GM18870 (cell line): ENCODE measurements around the gene CPNE5.

Experiments
- ATAC-seq: cut with Tn5 transposase; IDR thresholded peaks from one replicate; pipeline ENCODE4 v1.9.1; 2021; ENCODE audit warnings: moderate library complexity; ENCODE audit not compliant: unreplicated experiment

CPNE5 gene

DNA sequence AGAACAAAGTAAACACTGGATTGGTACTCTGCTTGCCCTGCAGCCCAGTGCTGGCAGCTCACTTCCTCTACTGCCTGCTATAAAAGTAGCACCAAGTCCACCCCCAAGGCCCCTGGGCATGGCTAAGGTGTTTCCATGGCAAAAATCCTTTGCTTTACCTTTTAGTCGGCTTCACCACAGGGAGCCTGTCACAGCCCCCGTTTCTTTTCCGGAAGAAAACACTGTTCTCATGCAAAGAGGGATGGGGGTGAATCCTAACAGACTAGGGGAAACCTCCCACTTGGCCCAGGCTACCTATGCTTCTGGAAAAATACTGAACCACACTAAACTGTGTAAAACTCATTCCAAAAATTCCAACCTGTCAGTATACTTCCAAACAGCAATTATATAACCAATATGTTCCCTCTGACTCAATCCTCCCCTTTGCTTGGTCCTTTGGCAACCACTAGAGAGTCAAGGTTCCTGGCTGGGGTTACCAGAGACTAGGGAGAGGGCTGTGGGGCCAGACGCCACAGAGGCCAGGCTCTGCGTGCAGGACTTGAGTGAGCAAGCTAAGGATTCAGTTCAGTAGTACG is 19.2 kb upstream of the CPNE5 start:
- no peak for ATAC-seq

DNA sequence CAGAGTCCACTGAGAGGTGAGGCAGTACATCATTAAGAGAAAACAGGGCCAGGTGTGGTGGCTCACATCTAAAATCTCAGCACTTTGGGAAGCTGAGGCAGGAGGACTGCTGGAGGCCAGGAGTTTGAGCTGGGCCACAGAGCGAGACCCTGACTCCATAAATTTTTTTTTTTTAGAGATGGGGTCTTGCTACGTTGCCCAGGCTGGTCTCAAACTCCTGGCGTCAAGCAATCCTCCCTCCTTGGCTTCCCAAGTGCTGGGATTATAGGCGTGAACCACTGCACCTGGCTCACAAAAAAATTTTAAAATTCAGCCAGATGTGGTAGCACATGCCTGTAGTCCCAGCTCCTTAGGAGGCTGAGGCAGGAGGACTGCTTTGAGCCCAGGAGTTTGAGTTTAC is 18.1 kb upstream of the CPNE5 start:
- ATAC-seq = no peak

DNA sequence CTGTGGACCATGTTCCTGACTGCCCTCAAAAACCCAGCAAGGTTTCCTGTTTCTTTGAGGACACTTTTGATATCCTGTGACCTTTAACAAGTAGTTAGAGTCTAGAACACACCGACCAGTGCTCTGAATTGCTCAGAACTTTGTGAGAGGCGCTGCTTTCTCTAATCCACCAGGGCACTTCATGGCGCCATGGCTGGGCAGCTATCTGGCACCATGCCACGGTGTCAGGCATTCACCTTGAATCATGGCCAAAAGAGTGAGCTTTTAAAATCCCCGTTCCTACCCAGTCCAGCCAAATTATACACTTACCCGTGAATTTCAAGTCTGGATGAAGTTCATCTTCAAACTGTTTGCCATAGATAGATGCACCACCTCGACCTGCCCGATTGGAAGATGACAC is 17.0 kb upstream of the CPNE5 start:
- ATAC-seq = no peak

DNA sequence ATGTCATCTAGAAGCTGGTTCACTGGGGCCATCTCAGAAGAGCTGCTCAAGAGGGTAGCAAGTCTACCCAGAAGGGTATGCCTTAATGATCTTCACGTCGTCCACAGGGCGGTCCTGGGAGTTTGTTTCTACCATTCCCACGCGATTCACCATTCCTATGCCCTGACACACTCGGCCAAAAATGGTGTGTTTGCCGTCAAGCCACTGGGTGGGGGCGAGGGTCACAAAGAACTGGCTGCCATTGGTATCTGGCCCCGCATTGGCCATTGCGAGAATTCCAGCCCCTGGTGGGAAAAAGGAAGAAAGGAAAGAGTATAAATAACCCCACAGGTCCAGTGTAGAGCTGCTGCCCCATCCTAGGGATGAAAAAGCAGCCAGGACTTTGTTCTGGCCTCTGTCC is 16.5 kb upstream of the CPNE5 start:
- ATAC-seq = no peak

DNA sequence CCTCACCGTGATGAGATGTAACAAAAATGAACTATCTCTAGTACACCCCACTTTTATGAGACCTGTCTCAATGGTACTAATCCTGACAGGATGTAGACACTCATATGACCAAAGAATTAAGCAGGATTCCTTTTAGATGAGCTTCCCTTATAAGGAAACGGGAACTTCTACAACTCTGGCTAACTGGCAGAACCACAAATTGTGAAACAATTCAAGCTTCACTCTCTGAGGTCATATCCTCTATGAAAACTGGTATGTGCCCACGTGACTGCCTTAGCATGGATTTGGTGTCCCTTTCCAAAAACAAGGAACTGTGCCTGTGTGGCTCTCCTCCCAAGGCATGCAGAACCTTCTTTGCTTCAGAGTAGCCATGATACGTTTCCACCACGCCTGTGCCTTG is 14.1 kb upstream of the CPNE5 start:
- ATAC-seq = no peak

DNA sequence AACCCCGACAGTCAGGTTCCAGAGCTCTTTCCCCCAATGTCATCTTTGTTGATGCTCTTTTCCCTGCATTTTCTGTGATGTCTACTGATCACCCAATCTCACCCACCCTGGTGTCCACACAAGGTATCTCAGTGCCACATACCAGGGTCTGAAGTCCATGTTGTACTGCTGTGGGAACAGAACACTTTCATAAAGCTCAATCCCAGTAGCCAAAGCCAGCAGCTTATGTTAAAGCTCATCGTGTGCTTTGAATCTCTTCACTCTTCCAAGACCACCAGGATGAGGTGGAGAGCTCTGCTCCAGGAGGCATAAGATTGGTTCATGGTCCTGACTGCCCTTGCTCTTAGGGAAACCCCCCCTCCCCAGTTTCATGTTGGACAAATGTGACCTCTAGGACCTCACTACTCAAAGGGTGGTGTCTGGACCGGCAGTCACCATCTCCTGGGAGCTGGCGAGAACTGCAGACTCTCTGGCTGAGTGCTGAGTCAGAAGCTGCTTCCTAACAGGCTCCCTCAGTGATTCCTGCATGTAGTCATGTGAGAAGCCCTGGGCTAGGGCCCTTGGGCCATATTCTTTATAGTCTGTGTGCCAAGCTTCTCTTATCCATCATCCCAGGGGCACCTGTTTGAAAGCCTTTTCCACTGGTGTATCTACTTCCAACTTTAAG is 13.4 kb upstream of the CPNE5 start:
- ATAC-seq = no peak

DNA sequence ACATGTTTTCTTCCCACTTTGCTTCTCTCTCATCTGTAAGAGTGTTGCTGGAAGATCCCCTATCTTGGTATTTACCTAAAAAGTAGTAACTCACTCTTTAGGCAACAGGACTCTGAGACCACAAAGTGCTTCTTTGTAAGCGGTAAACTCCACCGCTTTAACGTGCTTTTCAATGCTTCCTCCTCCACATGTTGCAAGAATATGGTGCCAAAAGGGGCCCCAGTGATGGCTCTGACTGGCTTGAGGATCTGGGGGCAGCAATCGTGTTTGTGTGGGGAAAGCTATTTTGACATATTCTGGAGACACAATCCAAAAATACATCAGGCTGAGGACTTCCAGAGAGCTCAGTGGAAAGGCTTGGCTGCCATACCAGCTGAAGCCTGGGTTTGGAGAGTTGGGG is 12.4 kb upstream of the CPNE5 start:
- ATAC-seq = no peak

DNA sequence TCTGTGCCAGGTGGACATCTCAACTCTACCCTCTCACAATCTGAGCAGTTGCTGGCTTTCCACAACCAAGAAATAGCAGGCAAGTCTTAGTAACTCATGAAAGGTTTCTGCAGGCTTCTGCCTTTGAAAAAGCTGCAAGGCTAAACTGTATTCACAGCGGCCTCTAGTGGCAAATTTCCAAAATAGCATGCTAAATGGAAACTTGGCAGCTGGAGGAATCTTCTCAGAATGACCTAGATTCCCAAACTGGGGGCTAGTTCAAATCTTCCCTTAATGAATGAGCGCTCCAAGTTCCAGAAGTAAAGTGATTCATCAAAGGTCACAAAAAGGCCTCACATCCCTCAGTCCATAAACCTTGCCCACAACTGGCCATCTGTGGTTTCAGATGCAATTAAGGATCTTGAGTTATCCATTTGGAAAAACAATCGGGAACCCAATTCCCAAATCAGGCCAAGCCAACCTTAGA is 11.9 kb upstream of the CPNE5 start:
- no peak for ATAC-seq

DNA sequence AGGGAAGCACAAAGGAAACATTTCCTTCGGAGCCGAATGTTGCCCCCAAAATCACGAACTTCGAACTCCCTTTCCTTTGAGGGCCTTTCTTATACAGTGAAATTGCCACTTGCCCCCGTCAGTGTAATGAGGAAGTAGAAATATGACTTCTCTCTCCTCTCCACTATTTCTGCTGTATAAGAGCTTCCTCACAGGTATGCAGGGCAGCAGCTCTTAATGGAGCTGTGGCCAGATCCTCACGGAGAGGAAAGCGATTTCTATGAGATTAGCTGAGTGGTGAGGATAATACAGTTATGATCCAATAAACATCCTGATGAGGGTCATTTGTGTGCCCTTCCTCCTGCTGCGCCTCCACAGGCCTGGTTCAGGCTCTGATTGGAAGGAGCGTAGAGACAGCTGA is 10.8 kb upstream of the CPNE5 start:
- no peak for ATAC-seq

DNA sequence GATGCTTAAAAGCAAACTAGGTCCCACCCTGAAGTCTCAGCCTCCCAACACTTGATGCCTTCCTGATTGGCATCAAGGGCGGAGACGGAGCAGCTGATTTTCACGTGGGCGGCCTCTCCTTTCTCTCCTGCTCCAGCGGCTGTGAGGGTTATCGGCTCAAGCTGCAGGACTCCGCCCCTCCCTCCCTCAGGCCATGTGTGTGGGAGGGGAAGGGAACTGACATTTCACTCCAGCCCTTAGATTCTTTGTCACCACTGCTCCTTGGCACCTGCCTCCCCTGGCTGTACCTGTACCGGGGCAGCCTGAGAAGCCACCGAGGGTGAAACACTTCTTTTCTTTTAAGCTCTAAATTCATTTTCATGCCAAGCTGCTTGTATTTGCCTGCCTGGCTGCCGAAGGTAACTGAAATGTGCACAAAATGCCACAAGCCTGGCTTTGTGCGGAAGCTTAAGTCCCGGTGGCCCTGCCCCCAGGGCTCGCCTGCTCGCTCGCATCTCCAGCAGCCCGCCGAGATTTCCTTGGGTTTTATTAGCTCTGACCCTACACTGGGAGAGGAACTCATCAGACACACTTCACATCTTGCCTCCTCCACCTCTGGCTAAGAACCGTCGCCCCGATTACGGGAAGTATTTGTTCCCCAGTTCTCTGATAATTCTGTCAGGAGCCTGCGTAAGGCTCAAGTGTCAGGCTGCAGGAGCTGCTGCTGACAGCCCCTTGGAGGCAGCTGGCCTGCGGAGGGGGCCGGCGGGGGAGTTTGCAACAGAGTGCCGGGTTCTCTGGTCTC is 9.6 kb upstream of the CPNE5 start:
- no peak for ATAC-seq

DNA sequence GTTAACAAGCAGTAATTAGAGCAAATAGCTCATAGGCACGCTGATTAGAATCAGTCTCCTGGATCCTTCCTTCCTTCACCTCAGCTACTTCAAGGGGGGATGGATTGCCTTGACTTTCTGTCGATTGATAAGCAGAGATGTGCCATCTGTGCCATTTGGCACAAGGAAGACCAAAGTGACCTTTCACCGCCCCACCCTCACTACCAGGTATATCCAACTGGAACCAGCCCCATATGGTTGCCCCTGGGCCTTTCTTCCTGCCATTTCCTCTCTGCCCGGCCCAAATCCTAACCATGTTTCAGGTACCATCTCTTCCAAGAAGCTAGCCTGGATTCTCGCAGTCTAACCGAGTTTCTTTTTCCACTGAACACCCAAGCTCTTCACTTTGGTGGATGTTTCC is 8.7 kb upstream of the CPNE5 start:
- no peak for ATAC-seq

DNA sequence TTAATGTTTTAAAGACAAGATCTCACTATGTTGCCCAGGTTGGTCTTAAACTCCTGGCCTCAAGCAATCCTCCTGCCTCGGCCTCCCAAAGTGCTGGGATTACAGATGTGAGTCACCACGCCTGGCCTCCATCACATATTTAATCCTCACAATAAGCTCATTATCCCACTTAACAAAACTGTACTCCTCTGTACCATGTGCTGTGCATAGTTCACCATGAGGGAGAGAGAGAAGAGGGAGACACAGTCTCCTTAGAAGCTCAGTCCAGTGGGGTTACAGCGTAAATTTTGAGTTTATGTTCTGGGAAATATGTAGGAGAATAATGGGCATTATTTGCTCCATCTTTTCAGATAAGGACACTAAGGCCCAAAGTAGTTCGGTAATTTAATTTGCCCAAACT is 7.9 kb upstream of the CPNE5 start:
- no peak for ATAC-seq

DNA sequence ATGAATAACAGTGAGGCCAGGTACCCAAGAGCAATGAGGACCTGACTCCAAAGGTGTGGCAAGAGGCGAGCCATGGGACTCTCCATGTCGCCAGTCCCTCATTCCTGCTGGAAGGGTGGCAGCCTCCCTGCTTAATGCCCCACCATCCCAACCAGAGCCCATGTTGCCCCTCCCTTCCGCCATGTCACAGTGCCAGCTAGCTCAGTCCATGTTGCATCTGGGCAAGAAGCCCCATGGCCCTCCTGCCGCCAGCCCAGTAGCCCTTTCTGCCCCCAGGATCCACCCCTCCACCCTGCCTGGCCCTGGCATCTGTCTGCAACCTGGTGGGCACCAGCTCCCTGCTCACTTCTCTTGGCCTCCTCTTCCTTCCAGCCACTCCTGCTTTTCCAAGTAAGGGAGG is 6.0 kb upstream of the CPNE5 start:
- ATAC-seq = no peak

DNA sequence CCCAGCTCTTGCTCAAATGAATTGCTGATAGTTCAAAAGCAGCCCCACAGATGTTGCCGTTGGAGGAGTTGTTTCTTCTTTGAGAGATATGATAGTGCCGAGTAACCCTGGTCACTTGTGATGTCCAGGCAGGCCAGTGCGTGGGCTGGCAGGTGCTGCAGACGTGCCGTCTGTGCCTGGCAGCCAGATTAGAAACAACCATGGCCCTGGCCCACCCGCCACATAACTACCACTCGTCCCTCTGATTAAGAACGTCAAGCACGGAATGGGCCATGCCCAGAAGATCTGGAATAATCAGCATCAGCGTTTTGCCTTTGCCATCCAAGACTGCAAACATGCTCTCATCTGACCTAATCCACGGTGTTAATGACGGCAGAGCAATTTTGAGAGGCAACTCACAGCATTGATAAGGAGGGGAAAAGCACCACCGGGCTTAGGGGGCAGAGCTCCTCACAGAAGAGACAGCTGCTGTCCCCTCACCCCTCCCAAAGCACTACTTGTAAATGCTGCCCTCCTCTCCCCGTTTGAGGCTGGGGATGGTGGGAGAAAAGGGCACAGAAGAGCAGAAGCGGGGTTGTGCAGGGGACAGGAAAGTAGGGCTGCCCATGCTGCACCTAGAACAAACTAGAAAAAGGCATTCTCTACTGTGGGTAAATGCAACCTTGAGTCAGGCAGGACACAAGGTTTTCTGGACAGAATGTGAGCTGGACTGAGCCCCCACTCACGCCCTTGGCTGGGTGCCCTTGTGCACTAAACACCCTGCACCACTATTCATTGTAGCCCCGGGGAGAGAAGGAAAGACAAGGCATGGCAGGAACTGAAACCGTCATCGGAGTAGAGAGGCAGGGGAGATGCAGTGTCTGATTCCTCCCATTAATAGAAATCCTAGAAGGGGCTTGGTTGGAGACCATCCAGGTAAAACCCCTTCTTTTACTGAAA is 5.3 kb upstream of the CPNE5 start:
- no peak for ATAC-seq

DNA sequence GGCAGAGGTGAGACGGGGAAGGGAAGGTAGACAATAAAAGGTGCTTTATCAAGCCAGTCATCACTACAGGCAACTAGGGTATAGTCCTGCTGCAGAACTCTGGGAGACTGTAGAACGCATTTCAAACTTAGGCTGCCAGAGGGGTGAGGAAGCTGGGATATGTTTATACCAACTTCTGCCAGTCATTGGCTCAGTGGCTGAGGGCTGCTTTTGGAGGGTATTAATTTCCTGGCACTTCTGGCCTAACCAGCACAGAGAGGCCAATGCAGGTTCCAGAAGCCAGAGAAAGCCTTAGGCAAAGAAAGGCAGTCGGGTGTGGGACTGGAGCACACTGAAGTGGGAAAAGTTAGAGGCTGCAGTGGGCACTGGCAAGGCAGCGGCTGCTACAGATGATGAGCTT is 3.9 kb upstream of the CPNE5 start:
- ATAC-seq = no peak

DNA sequence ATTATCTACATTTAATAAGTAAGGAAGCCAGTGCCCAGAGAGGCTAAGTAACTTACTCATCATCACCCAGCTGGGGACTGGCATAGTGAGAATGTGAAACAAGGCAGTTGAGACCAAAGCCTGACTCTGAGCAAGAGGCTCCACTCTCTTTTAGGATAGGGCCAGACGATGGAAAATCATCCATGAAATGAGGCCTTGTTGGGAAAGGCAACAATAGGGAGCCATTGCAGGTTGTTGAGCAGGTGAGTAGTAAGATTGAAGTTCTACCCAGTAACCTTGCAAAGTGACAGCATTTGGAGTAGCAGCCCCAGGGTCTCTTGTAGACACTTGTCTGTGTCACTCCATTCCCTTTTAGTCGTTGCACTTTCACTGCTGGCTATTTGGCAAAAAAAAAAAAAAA is 2.5 kb upstream of the CPNE5 start:
- no peak for ATAC-seq

DNA sequence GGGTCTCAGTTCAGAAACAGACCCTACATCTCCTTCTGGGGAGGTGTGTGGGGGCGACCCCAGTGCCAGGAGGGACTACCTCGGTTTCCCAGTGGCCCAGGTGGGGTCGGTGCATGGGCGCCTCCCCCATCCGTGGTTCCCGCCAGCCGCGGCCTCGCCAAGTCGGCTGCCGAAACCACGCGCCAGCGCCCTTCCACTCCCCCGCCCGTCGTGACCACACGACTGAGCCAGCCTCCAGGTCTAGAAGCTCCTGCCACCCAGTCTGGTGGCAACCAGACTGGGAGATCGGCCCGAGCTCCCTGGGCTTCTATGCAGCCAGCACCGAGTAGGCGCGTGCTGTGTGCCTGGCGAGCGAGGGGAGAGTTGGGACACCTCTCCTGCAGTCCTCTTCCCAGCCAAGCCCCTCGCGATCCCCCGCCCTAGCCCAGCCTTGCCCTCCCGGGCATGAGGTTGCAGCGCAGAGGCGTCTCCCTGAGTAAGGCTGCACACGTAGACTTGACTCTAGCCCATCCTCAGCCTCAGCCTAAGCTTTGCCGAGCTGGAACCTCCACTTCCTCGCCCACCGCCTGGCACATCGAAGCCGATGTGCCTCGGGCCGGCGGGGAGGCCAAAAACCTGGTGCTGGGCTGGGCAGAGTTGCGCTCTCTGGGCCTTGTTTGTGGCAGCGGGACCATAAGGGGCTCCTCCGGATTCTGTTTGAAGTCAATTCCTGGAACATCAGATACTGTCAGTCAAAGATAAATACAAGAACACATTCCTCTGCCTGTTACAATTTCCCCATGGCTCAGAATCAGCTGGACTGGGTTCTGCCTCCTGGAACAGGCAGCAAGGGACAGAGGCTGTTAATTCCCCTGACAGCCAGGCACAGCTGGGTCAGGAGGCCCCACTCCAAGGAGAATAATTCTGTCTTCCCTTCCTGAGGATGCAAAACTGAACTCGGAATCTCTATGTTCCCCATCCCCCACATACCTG is 1.5 kb upstream of the CPNE5 start:
- ATAC-seq = no peak

DNA sequence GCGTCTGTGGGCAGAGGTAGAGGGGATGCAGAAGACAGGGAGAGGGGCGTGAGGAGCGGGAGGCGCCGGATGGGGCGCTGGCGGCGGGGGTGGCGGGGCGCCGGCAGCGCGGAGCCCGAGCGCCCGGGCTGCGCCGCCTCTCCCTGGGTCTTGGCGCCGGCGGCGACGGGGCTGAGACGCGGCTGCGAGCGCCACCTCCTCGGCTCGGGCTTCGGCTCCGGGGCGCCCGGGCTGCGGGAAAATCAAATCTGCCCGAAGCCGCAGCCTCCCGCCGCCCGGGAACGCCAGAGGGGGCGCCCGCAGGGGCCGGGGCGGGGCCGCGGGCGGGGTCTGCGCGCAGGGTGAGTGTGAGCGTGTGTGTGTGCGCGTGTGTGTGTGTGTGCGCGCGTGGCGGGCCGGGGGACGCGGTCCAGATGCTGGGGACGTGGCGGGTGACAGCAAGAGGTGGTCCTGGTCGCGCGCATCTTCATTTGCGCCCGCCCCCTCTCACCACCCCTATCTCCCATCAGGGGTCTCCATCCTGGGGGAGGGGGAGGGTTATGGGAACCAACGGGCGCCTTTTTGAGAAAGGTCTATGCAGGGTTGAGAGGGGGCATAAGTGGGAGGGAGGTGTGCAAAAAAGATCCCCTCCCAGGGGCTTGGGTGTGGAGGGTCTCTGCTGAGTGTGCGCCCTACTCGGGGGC is 646 bp upstream of the CPNE5 start:
- no peak for ATAC-seq

DNA sequence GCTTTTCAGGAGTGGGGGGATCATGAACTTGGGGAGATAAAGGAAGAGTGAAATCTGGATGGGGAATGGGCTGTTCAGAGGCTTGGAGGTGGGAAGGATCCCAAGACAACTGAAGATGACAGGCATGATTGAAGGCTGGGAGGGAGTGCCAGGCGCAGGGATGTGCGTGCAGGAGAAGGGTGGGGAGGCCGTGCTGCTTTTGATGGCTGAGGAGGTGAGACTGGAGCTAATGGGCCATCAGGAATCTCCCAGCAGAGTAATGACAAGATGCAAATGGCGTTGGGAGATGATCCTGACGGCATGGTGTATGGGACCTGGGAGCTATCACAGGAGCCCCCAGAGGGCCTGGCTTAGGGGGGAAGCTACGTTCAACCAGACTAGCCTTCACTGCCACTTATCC is 1.6 kb downstream of the CPNE5 start:
- no peak for ATAC-seq

DNA sequence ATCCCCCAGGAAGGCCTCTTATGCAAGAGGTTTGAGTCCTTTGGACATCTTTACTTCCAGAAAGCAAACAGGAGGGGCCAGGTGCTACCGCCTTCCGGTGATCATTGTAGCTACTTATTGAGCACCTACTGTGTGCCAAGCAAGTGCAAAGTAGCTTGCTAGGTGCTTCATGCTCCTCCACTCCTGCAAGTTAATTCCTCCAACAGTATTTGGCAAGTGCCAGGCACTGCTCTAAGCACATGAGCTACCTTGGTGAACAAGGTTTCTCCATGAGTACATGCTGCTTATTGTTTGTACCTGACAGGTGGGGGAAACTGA is 2.3 kb downstream of the CPNE5 start:
- ATAC-seq = no peak
